SK-MEL-5 (cell line): ENCODE data around the gene AOPEP. TPM values are rescaled to one million over a fixed set of nuclear protein-coding genes. Genes with fewer than 3 reads are reported as not detected.
A peak's percentile ranks its signal among the peaks of the same experiment; 100 is the strongest.

ENCODE experiments used
- DNase-seq: peaks from one replicate; pipeline ENCODE4 v3.0.0-alpha.2; 2016; ENCODE audit warnings: low read depth, low spot score
- in situ Hi-C: cut with HindIII; loops from 2 replicates; pipeline ENCODE4 v1.10.0; 2016; ENCODE audit warnings: low sequenced_read_pairs, high pct_unique_total_duplicates, low pct_unique_long_range_greater_than_20kb
- total RNA-seq: library from RNA; depleted of rRNA; stranded (reverse); fragments of >200 nt; shearing (Covaris generic); gene quantifications from 2 replicates; pipeline ENCODE4 v1.2.3, GENCODE V29; 2014

Gene AOPEP
- total RNA-seq, 1 experiment from 2014 or later = 20.8 TPM

DNA sequence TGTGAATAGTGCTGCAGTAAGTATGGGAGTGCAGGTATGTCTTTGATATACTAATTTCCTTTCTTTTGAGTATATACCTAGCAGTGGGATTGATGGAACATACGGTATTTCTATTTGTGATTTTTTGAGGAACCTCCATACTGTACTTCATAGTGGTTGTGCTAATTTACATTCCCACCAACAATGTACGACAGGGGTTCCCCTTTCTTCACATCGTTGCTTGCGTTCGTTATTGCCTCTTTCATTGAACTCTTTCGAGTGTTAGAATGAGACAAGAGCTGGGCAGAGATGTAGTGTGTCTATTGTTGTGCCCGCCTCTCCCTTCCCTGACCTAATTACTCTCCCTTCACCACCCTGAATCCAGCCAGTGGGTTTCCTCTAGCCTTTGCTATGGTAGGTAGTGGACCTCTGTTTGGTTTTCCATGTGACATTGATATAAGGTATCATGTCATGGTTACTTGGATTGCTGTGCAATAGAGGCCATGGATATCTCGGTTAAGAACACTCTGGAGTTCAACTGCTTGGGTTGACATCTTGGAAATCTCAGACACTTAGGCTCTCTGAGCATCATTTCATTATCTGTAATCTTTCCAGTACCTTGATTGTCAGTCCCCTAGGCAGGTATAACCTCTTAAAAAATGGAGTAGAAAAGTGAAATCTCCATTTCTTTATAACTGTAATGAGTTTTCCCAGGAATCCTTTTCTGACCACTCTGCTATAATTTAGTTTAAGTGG lies 19.5 kb downstream of the AOPEP start:
- no peak for DNase-seq
- in situ Hi-C loops = no loop called here

- in situ Hi-C loops = no loop called here
- peak; percentile 93 for DNase-seq
Observed at GRCh38 chr9:94746541-94747370, 20.3 kb downstream of the AOPEP start.

DNA sequence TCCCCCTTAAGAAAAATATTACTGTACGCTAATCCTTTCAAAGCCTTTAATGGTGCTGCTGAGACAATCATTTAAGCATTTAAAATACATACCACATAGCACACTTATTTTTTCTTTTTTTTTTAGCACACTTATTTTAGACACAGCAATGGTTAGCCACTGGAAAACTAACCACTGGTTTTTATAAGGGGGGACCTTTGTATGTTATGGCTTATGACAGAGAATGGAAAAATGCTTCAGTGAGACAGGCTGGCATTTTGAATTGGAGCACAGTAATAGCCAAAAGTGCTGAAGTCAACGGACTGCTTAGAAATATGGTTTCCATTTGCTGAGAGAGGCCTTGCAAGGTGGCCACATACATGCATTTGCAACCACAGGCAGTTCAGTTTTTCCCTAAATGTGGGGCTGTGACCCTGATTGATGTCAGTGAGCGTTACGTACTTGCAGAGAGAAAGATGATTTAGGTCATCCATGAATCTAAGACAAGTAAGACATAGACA lies 28.5 kb downstream of the AOPEP start:
- in situ Hi-C loops = no loop called here

GRCh38 chr9:94757158-94757557 lies 30.7 kb downstream of the AOPEP start:
- no peak for DNase-seq
- in situ Hi-C loops = no loop called here

More for the DNA sequence above, 28.5 kb downstream of the AOPEP start:
- DNase-seq = no peak

- no peak for DNase-seq
- in situ Hi-C loops = no loop called here
Observed at GRCh38 chr9:94758031-94758430, 31.5 kb downstream of the AOPEP start.

GRCh38 chr9:94758880-94759279 lies 32.4 kb downstream of the AOPEP start:
- no peak for DNase-seq
- in situ Hi-C loops = no loop called here

GRCh38 chr9:94760010-94760409 lies 33.5 kb downstream of the AOPEP start:
- no peak for DNase-seq
- in situ Hi-C loops = no loop called here

DNA sequence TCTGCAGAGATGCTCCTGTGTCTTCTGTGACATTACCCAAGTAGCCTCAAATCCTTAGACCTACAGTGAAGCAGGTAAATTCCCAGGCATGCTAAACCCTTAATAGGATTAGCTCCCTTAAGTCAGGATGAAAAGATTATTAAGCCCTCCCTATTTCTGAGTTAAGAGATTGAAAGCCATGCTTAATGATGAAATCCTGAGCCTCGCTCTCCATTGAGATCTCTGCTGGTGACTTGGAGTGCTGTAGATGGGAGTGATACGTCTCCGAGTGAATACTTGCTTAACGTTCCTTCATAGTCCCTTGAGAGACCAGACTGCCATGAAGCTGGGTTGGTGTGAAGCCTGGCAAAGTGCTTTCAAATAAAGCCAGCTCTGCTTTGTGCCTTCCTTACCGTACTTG lies 34.2 kb downstream of the AOPEP start:
- no peak for DNase-seq
- in situ Hi-C loops = no loop called here

- no peak for DNase-seq
- in situ Hi-C loops = no loop called here
Observed at GRCh38 chr9:94761481-94761880, 35.0 kb downstream of the AOPEP start.

- in situ Hi-C loops = no loop called here
- DNase-seq = no peak
Observed at GRCh38 chr9:94767331-94768072, 41.0 kb downstream of the AOPEP start.

- in situ Hi-C loops = no loop called here
- no peak for DNase-seq
Observed at GRCh38 chr9:94768766-94769165, 42.3 kb downstream of the AOPEP start.

- no peak for DNase-seq
- in situ Hi-C loops = no loop called here
Observed at GRCh38 chr9:94770334-94770733, 43.8 kb downstream of the AOPEP start.

DNA sequence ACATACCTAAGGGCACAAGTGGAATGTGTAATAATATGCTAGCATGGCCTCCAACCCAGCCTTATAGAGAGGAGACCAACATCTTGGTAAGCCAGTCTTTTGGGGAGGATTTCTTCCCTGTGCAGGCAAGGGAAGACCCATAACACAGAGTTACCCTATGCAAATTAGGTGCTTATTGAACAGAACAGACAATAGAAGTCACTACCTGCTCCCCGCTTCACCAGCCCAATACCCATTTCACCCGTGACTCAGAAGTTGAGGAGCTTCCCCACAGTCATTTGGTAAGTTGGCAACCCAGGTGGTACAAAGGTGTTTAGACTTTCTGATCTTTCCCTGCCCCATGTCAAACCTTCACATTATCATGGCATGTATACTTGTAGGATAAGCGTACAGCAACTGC lies 44.6 kb downstream of the AOPEP start:
- DNase-seq = no peak
- in situ Hi-C loops = no loop called here

DNA sequence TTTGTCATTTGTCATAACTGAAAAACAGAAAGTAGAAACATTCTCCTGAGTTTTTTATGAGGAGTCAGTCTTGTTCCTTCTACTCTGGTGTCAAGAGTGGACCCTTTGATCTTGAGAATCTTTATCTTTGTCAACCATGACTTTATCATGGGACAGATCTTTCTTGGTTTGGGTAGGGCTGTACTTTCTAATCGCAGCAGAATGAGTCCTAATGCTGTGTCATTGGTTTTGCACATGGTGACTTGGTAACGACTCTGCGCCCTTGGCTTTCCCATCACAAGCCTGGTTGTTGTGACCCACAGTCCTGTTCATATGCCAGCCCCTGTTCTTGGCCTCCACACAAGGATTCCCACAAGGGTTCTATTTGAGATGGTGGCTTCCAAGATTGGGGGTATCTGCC lies 45.6 kb downstream of the AOPEP start:
- in situ Hi-C loops = no loop called here
- no peak for DNase-seq

GRCh38 chr9:94772639-94773303 lies 46.3 kb downstream of the AOPEP start:
- in situ Hi-C loops = no loop called here
- peak; percentile 37 for DNase-seq

DNA sequence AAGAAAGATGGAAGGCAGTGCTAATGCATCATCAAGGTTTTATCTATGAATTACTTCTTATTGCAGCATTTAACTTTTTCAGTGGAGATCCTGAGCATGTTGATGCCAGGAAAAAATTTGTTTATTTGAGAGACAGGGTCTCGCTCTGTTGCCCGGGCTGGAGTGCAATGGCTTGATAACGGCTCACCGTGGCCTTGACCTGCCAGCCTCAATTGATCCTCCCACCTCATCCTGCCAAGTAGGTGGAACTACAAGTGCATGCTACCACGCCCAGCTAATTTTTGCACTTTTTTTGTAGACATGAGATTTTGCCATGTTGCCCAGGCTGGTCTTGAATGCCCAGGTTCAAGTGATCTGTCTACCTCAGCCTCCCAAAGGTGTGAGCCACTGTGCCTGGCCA lies 47.2 kb downstream of the AOPEP start:
- DNase-seq = no peak
- in situ Hi-C loops = no loop called here

DNA sequence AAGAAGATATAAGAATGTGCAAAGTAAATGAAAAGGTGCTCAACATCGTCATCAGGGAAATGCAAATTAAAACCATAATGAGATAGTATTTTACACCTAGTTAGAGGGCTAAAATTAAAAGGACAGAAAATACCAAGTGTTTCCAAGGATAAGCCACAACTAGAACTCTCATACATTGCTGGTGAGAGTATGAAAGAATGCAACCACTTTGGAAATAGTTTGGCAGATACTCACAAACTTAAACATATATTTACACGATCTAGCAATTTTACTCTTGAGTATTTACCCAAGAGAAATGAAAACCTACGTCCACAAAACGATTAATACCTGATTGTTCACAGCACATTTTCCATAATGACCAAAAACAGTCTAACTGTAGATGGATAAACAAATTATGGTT lies 51.5 kb downstream of the AOPEP start:
- in situ Hi-C loops = no loop called here
- DNase-seq = no peak

- peak; percentile 45 for DNase-seq
- in situ Hi-C loops = no loop called here
Observed at GRCh38 chr9:94779031-94779430, 52.5 kb downstream of the AOPEP start.
